Amniotic stem cell (primary cell): ENCODE data around the gene PIK3R5.
A peak's percentile ranks its signal among the peaks of the same experiment; 100 is the strongest.
"Not testable (repeated sequence)": the region's sequence is repeated elsewhere in the genome, so short reads cannot be mapped to it uniquely, and the experiment has no call there.

Experiments
- DNase-seq: peaks from one replicate; lab custom pipeline; 2025; lab: John Stamatoyannopoulos, UW

Gene PIK3R5

GRCh38 chr17:8856205-8856603 lies 109.3 kb downstream of the PIK3R5 start:
- not testable (repeated sequence) for DNase-seq

DNA sequence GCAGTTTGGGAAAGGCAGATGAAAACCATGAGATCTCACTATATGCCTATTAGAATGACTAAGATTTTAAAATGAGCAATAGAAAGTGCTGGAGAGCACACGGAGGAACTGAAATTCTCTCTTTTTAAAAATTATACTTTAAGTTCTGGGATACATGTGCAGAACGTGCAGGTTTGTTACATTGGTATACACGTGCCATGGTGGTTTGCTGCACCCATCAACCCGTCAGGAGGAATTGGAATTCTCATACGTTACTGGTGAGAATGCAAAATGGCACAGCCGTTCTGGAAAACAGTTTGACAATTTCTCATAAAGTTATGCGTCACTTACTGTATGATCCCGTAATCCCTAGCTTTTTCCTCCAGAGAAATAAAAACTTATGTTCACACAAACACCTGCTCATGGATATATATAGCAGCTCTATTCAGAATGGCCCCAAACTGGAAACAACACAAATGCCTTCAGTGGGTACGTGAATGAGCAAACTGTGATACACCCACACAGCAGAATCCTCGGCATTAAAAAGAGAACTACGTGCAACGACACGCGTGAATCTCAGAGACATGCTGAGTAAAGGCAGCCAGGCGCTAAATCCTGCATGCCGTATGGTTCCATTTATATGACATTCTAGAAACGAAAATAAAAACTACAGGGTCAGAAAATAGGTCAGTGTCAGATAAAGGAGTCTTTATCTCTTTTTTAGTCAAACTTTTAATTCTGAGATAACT lies 109.9 kb downstream of the PIK3R5 start:
- DNase-seq, result no peak

DNA sequence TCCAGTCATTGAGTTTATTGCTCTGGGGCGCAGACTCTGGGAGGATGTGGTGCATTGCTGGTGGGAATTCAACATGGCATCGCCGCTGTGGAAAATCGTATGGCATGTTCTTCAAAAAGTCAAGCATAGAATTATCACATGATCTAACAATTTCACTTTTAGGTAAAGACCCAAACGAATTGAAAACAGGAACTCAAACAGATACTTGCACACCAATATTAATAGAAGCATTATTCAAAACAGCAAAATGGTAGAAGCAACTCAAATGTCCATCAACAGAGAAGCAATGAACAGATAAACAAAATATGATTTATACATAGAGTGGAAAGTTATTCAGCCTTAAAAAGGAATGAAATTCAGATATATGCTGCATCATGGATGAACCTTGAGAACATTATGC lies 113.9 kb downstream of the PIK3R5 start:
- DNase-seq, result no peak

- no peak for DNase-seq
Measured at GRCh38 chr17:8849311-8850041, 116.0 kb downstream of the PIK3R5 start.

GRCh38 chr17:8847891-8848290 lies 117.6 kb downstream of the PIK3R5 start:
- no peak for DNase-seq

DNA sequence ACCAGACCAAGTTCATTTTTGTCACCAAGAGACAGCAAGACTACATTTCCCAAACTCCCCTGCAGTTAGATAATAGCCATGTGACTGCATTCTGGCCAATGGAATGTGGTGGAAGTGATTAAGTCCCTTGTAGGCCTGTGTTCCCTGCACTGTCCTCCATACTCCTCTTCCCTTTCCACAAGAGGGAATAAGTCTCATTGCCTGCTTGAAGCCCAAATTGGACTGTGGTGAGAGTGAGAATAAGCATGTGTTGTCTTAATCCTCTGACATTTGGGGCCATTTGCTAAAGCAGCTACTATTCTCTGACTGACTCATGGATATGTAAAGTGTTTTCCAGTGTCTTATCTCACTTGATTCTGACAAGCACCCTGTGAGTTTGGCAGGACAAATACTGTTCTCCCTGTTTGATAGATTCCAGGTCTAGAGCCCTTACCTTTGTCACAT lies 118.7 kb downstream of the PIK3R5 start:
- DNase-seq, result peak; percentile 5

DNA sequence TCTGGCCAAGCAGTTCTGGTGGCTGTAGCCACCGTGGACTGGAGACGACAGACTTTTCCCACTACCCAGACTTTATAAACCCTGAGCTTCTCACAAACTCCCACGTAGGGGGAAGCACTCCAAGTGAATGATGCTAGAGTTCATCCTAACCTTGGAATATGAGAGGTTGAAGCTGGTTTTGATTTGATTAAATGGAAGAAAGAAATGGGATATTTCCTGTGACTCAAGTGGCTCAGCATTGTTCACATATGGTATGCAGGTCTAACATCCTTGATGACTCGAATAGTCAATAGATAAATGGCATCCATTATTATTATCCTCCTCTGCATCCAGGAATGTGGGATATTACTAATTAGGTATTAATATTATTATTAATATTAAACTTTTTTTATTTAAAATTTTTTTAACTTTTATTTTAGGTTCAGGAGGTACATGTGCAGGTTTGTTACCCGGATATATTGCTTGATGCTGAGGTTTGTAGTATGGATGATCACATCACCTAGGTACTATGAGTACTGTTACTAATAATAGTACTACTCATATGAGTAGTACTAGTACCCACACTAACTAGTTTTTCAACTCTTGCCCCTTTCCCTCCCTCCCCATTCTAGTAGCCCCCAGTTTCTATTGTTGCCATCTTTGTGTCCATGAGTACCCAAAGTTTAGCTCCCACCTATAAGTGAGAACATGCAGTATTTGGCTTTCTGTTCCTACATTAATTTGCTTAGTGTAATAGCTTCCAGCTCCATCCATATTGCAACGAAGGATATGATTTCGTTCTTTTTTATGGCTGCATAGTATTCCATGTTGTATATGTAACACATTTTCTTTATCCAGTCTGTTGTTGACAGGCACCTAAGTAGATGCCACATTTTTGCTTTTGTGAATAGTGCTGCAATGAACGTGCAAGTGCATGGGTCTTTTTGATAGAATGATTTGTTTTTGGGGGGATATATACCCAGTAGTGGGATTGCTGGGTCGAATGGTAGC lies 121.0 kb downstream of the PIK3R5 start:
- DNase-seq, result no peak

- DNase-seq, result no peak
Measured at GRCh38 chr17:8843344-8843743, 122.2 kb downstream of the PIK3R5 start.

DNA sequence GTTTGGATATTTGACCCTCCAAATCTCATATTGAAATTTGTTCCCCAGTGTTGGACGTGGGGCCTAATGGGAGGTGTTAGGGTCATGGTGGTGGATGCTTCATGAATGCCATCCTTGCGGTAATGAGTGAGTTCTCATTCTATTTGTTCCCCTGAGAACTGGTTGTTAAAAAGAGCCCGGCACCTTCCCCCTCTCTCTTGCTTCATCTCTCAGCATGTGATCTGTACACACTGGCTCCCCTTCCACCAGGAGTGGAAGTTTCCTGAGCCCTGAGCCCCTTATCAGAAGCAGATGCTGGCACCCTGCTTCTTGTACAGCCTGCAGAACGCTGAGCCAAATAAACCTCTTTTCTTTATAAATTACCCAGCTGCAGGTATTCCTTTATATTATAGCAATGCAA lies 123.7 kb downstream of the PIK3R5 start:
- no peak for DNase-seq

DNA sequence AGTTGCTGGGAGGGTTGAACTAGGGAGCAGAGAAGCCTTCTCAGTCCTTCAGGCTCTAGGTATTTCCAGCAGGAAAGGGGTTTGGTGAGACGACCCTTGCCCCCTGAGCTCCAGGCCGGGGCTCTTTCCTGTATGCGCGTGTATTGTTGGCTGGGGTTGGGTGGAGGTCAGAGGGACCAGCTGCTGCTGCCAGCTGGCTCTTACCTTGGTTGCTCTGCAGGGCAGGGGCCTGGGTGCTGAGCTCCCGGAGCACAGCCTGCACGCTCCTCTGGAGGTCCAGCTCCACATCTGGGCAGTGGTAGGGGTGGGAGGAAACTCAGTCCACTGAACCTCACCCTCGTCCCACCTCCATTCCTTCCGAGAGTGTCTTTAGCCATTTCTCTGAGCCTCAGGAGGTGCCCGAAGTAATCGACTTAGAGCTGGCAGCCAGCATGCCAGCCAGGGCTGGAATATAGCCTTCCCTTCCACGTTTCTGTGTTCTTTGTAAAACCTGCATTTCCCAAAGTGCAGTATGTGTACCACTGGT lies 126.0 kb downstream of the PIK3R5 start:
- no peak for DNase-seq

DNA sequence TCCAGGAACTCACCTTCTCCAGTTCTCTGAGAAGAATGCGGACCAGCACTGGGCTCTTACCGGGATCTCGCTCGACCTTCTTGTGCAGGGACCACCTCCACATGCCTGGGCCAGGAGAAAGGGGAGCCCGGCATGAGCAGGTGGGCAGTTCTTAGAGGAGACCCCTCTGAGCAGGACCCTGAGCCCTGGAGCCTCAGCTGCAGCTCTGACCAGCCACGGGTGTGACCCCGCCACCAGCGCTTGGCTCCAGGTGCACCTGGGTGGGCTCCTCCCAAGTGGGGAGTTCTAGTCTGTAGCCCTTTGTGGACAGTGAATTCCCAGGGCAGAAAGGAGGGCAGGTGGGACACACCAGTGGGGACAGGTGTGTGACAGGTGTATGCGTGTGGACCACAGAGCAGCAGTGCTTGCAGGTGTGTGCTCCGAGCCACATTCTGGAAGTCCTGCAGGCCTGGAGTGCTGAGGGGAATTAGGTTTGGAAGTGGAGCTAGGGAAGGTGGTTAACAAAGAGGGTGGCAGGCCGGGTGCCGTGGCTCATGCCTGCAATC lies 126.9 kb downstream of the PIK3R5 start:
- no peak for DNase-seq

DNA sequence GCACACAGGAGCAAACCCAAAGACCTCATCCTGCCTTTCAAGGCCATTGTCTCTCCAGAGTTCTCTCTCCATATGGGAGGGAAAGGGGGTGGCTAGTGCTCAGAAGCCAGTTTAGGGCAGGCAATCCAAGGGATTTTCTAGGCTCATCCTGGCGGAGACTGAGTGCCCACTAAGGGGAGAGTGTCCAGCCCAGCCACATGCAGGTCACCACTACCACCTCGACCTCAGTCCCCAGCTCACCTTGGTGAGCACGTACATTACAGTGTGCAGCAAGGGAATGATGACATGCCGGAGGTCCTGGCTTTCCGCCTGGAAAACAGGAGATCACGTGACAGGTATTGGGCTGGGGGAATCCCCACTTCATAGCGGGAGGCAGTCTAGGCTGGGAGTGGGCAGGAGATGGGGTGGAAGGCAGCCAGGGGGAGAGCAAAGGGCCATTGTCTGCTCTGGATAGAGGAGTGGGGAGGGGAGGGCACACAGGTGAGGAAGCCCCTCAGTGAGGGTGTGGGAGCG lies 127.9 kb downstream of the PIK3R5 start:
- DNase-seq, result no peak

DNA sequence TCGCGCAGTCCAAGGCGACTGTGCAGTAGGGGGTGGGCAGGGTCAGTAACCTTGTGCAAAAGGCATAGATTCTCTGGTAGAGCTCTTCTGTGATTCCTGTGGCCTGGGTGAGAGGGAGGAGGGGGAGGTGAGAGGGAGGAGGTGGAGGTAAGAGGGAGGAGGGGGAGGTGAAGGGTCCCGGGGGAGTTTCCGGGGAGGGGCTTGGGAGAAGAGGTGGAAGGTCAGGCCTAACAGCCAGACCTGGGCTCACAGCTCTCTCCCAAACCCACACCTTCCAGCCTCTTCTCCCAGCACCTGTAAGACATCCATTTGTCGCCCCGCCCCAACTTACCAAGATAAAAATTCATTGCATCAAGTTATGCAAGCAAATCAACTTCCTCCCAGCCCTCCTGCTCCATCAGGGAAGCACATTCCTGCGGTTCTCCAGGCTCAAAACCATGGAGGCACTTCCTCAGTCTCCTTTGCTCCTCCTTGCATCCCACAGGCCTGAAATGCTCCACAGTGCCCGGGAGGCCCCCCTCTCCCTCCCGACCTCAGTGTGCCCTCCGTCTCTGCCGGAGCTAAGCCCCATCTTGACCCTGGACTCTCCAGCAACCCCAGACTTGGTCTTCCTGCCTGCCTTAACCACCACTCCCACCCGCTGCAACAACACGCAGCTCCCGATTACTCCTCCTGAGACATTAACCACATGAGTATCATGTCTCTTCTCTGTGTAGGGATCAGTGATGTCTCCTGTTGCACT lies 128.5 kb downstream of the PIK3R5 start:
- DNase-seq, result no peak

GRCh38 chr17:8835631-8836364 lies 129.7 kb downstream of the PIK3R5 start:
- DNase-seq, result no peak

GRCh38 chr17:8835106-8835505 lies 130.4 kb downstream of the PIK3R5 start:
- DNase-seq, result no peak

DNA sequence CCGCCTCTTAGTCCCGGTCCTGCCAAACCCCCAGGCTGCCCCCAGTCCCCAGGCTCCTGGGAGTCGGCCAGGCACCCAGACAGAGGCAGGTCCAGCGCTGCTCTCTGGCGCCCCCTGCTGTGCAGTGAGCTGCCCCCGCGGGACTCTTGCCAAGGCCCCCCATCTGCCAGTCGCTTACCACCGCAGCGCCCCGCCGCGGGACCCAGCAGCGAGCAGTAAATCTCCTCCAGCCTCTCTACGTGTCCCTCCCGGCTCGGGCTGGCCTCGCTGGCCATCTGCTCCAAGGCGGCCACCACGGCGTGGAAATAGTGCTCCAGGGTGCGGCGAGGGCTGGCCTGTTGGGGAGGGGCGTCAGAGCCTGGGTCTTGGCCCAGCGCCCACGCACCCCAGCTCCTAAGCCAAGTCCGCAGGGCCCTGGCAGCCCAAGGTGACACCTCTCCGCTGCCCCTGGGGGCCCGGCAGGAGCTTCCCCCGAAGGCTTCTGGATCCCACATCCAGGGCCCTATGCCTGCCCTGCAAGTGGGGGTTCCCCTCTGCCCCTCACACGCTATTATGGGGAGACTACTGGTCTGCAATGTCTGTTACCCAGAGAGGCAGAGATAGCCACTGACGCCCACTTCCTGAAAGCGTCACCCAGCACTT lies 132.7 kb downstream of the PIK3R5 start:
- DNase-seq, result no peak

DNA sequence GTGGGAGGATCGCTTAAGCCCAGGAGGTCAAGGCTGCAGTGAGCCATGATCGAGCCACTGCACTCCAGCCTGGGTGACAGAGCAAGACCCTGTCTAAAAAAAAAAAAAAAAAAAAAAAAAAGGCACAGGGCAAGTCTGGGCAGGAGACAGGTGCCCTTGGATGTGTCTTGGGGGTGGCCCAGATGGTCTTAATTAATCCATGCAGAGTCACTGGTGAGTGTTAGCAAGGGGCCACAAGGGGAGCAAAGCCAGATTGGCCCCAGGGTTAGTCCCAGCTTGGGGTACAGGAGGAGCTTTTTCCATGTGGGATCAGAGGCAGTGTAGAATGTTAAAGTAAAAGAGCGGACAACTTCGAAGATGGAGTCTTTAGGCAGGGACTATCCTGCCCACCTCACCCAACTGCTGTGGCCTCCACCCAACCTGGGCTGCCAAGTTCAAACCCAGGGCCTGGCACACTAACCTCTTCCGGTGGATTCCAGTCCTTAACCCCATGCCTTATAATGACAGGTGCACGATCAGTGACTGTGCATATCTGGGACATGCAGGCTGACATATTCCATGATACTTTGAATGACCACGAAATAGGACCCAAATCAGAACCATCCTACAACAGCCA lies 134.2 kb downstream of the PIK3R5 start:
- DNase-seq, result no peak

- DNase-seq, result no peak
Measured at GRCh38 chr17:8830141-8830540, 135.4 kb downstream of the PIK3R5 start.
